CD4-positive, alpha-beta T cell treated with Interleukin-4 for 4 hours (primary cell): ENCODE measurements around the gene NSMF.

Source experiments
- DNase-seq: peaks from one replicate; pipeline ENCODE4 v3.0.0-alpha.2; 2020

Gene NSMF

GRCh38 chr9:137491735-137492432, 32.8 kb upstream of the NSMF start:
- no peak for DNase-seq

DNA sequence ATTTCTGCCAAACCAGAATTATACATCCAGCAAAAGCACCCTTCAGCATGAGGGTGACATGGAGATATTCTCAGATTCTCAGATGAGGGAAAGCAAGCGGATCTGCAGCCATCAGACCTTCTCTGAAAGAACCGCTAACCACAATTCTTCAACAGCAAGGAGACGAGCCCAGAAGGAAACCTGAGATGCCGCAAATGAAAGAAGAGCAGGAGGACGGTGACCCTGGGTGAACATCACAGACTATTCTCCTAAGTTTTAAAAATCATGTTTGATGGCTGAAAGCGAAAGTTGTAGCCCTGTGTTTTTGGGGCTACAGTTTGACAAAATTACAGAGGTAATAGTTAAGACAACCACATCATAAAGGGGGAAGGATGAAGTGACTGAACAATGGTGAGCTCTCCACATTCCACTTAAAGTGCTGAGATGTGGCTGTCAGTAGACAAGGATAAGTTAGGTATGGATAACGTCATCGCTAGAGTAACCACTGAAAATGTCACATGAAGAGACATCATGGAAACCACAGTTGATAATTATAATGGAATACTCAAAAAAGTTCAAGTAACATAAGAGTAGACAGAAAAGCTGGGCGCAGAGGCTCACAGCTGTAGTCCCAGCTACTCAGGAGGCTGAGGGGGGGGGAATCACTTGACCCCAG, 31.5 kb upstream of the NSMF start:
- no peak for DNase-seq

DNA sequence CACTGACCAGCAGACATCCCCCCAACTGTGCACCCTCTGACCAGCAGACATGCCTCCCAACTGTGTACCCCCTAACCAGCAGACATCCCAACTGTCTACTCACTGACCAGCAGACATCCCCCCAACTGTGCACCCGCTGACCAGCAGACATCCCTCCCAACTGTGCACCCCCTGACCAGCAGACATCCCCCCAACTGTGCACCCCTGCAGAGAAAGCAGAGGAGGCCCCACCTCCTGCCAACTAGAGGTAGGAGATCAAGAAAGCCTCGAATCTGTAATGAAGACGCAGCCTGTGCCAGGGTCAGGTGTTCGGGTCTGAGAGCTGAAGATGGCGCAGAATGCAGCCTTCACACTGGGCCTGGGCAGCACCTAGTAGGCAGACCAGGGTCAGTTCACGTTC, 29.8 kb upstream of the NSMF start:
- no peak for DNase-seq

DNA sequence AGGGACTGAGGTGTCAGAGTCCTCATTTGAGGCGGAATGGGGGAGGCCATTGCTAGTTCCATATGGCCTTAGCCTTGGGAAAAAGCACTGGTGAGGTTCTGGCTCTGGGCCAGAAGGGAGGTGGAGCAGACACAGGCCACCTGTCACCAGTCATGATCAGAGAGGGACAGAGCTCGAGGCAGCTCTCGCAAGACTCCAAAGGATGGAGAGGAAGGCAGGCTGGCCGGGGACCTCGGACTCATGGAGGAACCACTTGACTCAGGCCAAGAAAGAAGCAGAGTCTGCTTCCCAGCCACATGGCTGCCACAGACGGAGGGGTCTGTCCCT, 29.2 kb upstream of the NSMF start:
- no peak for DNase-seq

DNA sequence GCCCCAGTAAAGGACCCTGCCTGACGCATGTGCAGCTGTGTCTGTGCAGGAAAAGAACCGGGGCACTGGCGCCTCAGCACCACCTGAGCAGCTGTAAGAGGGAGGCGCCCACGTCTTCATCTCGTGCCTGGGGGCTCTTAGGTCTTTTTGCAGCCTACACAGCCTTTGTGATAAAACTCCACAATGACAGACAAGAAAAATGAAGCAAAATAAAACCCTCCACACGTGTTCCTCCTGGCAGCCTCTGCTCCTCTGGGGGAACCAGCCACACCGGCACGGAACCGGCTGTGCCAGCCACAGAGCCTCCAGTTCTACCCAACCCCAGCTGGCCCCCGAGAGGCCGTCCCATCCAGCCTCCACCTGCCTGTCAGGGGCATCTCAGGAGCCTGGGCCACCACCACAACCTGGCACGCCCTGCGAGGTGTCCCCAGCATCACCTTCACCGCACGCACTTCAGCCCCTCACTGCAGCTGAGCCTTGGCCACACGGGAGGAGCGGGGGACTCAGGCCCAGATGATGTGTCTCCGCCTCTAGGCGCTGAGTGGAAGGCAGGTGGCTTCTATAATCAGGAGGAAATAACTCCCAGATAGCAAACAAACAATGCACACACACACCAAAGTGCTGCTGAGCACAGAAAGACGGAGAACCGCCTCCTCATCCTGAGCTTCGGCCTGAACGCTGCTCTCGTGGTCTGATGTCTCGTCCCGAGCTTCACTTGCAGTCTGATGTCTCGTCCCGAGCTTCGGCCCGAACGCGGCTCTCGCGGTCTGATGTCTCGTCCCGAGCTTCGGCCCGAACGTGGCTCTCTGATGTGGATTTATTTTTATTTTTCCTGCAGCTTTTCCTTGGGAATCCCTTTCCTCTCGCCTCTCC, 28.6 kb upstream of the NSMF start:
- no peak for DNase-seq

- DNase-seq, result no peak
Measured at GRCh38 chr9:137486545-137487453, 27.7 kb upstream of the NSMF start.

DNA sequence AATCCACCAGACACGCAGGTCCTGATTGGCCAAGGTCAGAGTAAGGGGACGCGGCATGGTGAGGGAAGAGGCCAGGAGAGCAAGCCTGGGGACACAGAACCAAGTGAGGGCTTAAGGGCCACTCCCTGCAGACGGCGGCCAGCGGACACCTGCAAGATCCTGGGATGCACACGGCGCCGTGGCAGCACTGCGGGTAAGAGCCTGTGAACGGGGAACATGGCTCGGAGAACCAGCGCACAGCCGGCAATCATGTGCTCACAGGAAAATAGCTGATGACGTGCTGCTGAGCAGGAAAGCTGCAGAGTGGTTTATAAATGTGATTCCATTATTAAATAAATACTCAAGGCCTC, 27.0 kb upstream of the NSMF start:
- no peak for DNase-seq

- no peak for DNase-seq
Measured at GRCh38 chr9:137485343-137486140, 26.4 kb upstream of the NSMF start.

GRCh38 chr9:137484551-137485315, 25.6 kb upstream of the NSMF start:
- no peak for DNase-seq

- no peak for DNase-seq
Measured at GRCh38 chr9:137482094-137482781, 23.1 kb upstream of the NSMF start.

DNA sequence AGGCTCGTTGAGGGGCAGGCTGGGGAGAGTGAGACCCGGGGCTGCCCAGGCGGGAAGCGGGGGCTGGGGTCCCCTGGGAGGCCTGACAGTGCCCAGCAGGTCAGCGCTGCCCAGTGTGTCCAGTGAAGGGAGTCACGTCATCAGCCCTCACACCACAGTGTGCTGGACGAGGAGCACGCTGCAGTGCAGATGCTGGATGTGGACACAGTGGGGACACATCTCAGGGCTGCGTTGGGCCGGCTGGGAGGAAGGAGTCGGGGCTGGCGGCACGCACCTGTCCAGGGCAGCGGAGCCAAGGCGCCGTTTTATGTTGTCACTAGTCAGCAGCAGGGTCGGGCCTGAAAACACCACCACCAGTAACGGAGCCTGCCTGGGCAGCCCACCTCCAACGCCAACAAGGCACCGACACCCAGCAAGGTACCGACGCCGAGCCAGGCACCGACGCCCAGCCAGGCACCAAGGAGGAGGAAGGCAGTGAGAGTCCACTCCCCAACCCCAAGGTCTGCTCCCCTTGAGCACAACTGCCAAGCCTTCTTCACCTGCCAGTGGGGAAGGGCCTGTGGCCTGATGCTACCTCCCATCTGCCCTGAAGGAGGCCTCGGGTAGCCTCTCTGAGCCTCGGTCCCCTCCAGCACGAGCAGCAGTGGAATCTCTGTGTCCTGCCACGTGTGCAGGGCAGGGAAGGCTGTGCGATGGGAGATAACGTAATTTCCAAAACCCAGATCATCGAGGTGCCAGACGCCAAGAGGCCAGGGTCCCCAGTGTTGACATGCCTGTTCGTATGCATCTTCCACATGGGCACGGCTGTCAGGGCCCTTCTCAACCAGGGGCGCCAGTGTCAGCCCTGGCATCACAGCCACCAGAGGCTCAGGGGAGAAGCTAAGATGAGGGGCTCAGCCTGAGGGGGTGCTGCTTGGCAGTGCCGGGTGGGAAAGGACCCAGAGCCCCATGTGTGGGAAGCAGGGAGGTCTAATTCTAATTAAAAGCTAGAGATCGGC, 21.9 kb upstream of the NSMF start:
- DNase-seq, result no peak

- DNase-seq, result no peak
Measured at GRCh38 chr9:137479892-137480685, 21.0 kb upstream of the NSMF start.

DNA sequence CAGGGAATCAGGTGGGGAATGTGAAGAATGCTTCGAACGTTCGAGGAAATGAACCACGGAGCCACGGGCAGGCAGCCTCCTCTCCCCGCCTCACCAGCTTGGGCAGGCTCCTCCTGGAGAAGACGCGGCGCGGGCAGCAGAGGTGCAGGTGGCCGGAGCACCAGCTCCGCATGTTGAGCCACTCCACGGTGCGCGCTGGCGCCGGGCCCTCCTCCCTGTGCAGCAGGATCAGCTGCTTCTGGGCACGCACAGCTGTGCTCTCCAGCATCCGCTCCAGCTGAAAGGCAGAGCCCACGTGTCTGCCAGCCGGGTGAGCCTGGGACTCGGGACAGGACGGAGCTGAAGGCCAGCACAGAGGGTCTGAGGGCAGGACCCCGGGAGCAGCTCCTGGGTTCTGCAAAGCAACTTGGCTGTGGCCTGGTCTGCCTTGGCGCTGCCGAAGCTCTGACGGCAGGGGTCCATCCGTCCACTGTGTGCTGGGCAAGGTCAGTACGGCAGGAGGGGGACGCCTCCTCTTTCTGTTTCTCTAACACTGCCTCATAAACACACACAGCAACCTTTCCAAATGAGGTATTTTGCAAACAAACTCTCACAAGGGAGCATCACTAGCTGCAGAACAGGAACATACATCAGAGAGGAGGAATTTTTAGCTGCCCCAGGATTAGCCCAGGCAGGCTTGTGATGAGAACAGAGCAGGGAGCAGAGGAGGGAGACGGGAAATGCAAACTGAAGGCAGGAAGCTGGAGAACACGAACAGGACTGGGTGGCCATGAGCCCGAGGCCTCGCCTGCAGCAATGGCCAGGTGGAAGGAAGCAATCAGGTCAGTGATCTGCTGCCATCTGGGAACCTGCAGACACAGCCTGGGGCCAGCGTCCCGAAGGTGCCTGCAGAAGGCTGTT, 20.1 kb upstream of the NSMF start:
- no peak for DNase-seq

GRCh38 chr9:137478613-137478961, 19.5 kb upstream of the NSMF start:
- DNase-seq, result no peak

DNA sequence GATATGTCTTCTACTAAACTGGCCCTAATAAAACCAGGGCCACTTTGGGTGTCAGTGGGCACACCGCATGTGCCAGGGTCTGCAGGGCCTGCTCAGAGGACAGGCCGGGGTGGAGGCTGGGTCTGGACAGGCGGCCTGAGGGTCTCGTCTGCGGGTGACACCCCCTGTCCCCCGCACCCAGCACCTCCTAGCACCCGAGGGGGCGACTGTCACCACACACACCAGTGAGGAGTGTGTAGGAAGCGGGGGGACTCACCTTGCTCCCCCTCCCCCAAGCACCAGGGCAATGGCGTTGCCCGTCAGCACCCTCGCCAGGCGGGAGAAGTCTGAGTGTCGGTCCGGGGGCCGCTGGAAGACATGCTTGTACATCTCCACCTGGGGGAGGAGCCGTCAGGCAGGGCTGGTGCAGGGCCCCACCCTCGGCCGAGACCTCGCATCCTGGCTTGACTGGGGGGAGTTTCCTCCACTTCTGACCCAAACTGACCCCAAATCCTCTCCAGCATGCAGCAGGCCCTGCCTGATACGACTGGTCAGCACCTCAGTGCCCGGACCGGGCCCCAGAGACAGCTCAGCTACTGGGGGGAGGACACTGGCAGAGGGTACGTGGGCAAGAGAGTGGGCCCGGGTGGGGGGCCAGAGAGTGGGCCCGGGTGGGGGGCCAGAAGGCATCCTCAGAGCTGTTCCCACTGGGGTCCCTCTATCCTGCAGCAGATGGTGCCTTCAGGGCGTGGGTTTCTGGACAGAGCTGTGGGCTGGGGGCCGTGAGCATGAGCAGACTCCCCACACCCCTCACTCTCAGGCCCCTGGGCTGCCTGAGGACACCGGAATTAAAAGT, 18.9 kb upstream of the NSMF start:
- DNase-seq, result no peak

DNA sequence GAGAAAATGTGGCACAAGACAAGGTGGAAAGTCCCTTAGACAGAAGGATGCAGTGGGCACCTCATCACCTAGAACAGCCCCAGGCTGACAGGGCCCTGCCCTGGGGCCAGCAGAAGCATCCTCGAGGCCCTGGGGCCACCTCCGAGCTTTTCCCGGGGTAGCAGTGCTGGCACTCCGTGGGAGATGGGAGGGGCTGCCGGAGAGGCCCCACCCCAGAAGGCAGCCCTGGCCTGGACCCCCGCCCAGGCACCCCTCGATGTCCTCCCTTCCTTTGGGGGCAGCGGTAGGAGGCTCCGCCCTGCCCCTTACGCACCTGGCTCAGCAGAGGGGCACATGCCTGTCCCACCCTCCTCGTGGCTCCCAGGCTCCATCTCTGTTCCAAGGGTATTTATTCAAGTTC, 17.7 kb upstream of the NSMF start:
- no peak for DNase-seq

DNA sequence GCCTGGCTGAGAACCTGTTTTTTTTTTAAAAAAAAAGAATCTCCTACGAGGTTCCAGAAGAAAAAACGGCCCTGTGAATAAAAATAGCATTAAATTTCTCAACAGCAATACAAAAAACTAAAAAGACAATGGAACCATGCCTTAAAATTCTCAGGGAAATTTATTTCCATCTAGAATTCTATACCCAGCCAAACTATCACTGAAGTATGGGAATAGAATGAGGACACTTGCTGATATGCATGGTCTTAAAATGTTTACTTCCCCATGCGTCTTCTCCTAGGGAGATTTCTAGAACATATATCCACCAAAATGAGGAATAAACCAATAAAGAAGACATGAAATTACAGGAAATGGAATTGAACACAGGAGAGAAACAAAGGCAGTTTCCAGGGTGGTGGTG, 16.5 kb upstream of the NSMF start:
- DNase-seq, result no peak
